GM12878 (cell line): ENCODE results near the gene CD84. TPM values are rescaled to one million over a fixed set of nuclear protein-coding genes. Genes with fewer than 3 reads are reported as not detected.

Experiments used
- ATAC-seq: fragments of 200-7000 bp; cut with Tn5 transposase; 3 replicates; pipeline ENCODE4 v1.9.1; 2020; ENCODE audit warnings: mild to moderate bottlenecking, moderate library complexity
- BruUV-seq: library from RNA; stranded (reverse); fragments of 400-500 nt; replicated peaks from 2 replicates; lab custom pipeline; 2021; lab: Mats Ljungman, UMichigan
- CTCF ChIA-PET: fragments of 300-600 bp; sonication (Branson Sonifier 250); formaldehyde crosslinking; extraction: SDS; loops from one replicate; lab custom pipeline; 2021; ENCODE audit warnings: inconsistent platforms; lab: Yijun Ruan, JAX
- POLR2A ChIA-PET: fragments of 350-600 bp; formaldehyde crosslinking; extraction: SDS; loops from one replicate; lab custom pipeline; 2021; ENCODE audit warnings: inconsistent platforms; lab: Charles Lee
- RAD21 ChIA-PET: fragments of 300-600 bp; sonication (Branson Sonifier 250); formaldehyde crosslinking; loops from one replicate; lab custom pipeline; 2023; ENCODE audit warnings: antibody characterized with exemption; ENCODE audit not compliant: unreplicated experiment; lab: Charles Lee
- SMC1A ChIA-PET: fragments of 300-600 bp; sonication (Branson Sonifier 250); formaldehyde crosslinking; loops from one replicate; lab custom pipeline; 2023; ENCODE audit not compliant: unreplicated experiment, uncharacterized antibody; lab: Charles Lee
- DNase-seq: peaks from one replicate; pipeline ENCODE4 v3.0.0-alpha.2; 2011; ENCODE audit warnings: low read depth, low spot score
- FAIRE-seq: peaks from 3 replicates; lab custom pipeline; 2011; peaks lifted over from hg19 to GRCh38; lab: Jason Lieb, UNC
- H2AFZ ChIP-seq: 2 replicates; pipeline ENCODE4 v1.6.0; 2011; ENCODE audit warnings: low read depth, low read length, control low read depth; ENCODE audit not compliant: control insufficient read depth
- H3K27ac ChIP-seq: 2 replicates; pipeline ENCODE4 v1.5.1; 2011; ENCODE audit warnings: control low read depth; ENCODE audit not compliant: control insufficient read depth, insufficient read depth
- H3K27me3 ChIP-seq, 2 experiments: replicated peaks in 1 of 2; 2 replicates each; pipeline versions ENCODE4 v1.6.0 to v1.6.1; 2011; ENCODE audit warnings: low read length in 1 of 2; ENCODE audit not compliant: control insufficient read depth in 2 of 2, insufficient read depth in 2 of 2
- H3K36me3 ChIP-seq, 2 experiments: 2 replicates each; pipeline ENCODE4 v1.5.1; 2011; ENCODE audit warnings: low read length in 1 of 2; ENCODE audit not compliant: control insufficient read depth in 2 of 2, insufficient read depth in 2 of 2
- H3K4me1 ChIP-seq: 2 replicates; pipeline ENCODE4 v1.6.1; 2011; ENCODE audit warnings: mild to moderate bottlenecking, low read length, moderate library complexity, mixed read lengths; ENCODE audit not compliant: control insufficient read depth, insufficient read depth
- H3K4me2 ChIP-seq: 2 replicates; pipeline ENCODE4 v1.6.0; 2011; ENCODE audit warnings: control low read depth; ENCODE audit not compliant: control insufficient read depth, insufficient read depth
- H3K4me3 ChIP-seq: fragments of 200-600 bp; sonication (generic); 2 replicates; pipeline ENCODE4 v1.5.1; 2016
- H3K79me2 ChIP-seq: 2 replicates; pipeline ENCODE4 v1.6.0; 2011; ENCODE audit warnings: low read length; ENCODE audit not compliant: control insufficient read depth, insufficient read depth
- H3K9ac ChIP-seq: 2 replicates; pipeline ENCODE4 v1.8.0; 2011; ENCODE audit warnings: low read length, control low read depth, mixed read lengths; ENCODE audit not compliant: control insufficient read depth, insufficient read depth
- H3K9me3 ChIP-seq: replicated peaks from 3 replicates; pipeline ENCODE4 v1.5.1; 2011; ENCODE audit warnings: mild to moderate bottlenecking, low read length; ENCODE audit not compliant: control insufficient read depth, insufficient read depth
- H4K20me1 ChIP-seq: 2 replicates; pipeline ENCODE4 v1.6.0; 2011; ENCODE audit not compliant: control insufficient read depth, insufficient read depth
- BMI1 ChIP-seq: fragments of 450-650 bp; IDR thresholded peaks from 2 replicates; pipeline ENCODE4 v1.6.1; 2016; ENCODE audit warnings: mild to moderate bottlenecking, moderate library complexity, borderline replicate concordance
- CTCF ChIP-seq, 3 experiments: IDR thresholded peaks in 2 of 3; conservative IDR thresholded peaks in 1 of 3; 2 replicates each; pipeline ENCODE4 v1.5.1; 2011; ENCODE audit warnings: low read depth in 3 of 3, low read length in 3 of 3, mild to moderate bottlenecking in 3 of 3, control low read depth in 2 of 3, moderate library complexity in 2 of 3, inconsistent platforms in 1 of 3, mixed read lengths in 1 of 3; ENCODE audit not compliant: control insufficient read depth in 2 of 3, insufficient read depth in 1 of 3; ENCODE audit errors: extremely low read depth in 1 of 3
- ESRRA ChIP-seq: IDR thresholded peaks from 2 replicates; pipeline ENCODE4 v1.6.1; 2012; ENCODE audit warnings: mild to moderate bottlenecking, low read length, improper control_type of control experiment
- FOXK2 ChIP-seq: fragments of 450-650 bp; IDR thresholded peaks from 2 replicates; pipeline ENCODE4 v1.6.1; 2017; ENCODE audit warnings: mild to moderate bottlenecking, moderate library complexity
- GATAD2B ChIP-seq: fragments of 450-650 bp; conservative IDR thresholded peaks from 2 replicates; pipeline ENCODE4 v1.6.1; 2017; ENCODE audit warnings: low read depth, mild to moderate bottlenecking, moderate library complexity
- IKZF2 ChIP-seq, 2 experiments: fragments of 450-650 bp; IDR thresholded peaks; 2 replicates each; pipeline ENCODE4 v1.6.1; 2017; ENCODE audit warnings: mild to moderate bottlenecking in 2 of 2, moderate library complexity in 2 of 2
- JUND ChIP-seq: IDR thresholded peaks from 2 replicates; pipeline ENCODE4 v1.6.1; 2012; ENCODE audit warnings: low read depth, mild to moderate bottlenecking, low read length, improper control_type of control experiment, moderate library complexity
- LARP7 ChIP-seq: fragments of 450-650 bp; IDR thresholded peaks from 2 replicates; pipeline ENCODE4 v1.6.1; 2017; ENCODE audit warnings: mild to moderate bottlenecking
- POLR2A ChIP-seq: IDR thresholded peaks from 2 replicates; pipeline ENCODE4 v1.6.1; 2011; ENCODE audit warnings: low read depth, mild to moderate bottlenecking, low read length
- SMC3 ChIP-seq: IDR thresholded peaks from 2 replicates; pipeline ENCODE4 v1.6.1; 2011; ENCODE audit warnings: low read length, improper control_type of control experiment, borderline replicate concordance
- TBL1XR1 ChIP-seq: IDR thresholded peaks from 2 replicates; pipeline ENCODE4 v1.6.1; 2012; ENCODE audit warnings: low read depth, low read length, improper control_type of control experiment
- WGBS: methylation state at CpG from one replicate; pipeline ENCODE4 v1.1.6; 2016; ENCODE audit warnings: low lambda C conversion rate; ENCODE audit not compliant: insufficient replicate concordance, insufficient coverage; ENCODE audit errors: missing lambda C conversion rate; 5-methylcytosine and 5-hydroxymethylcytosine counted together
- in situ Hi-C: fragments of 300-500 bp; cut with MboI; formaldehyde crosslinking; loops from 9 replicates; pipeline ENCODE4 v1.14.3; 2018; ENCODE audit warnings: mixed read lengths
- intact Hi-C: fragments of 100-400 bp; cut with micrococcal nuclease; formaldehyde crosslinking; loops from one replicate; pipeline ENCODE4 v1.14.2; 2022; ENCODE audit not compliant: unreplicated experiment
- polyA plus RNA-seq, 11 experiments: library from polyadenylated mRNA; depleted of rRNA in 4 of 11; unstranded in 6 of 11; stranded (reverse) in 5 of 11; fragments of >200 nt; fragmentation: Nextera tagmentation in 4 of 11; fragmentation: Illumina TruSeq in 1 of 11; extraction: Ambion mirVana in 4 of 11; extraction: Trizol in 1 of 11; gene quantifications; 1 replicate in 1 of 11; 2 replicates in 10 of 11; pipeline versions ENCODE4 v1.2.1 to v1.2.3, GENCODE V29; 2011 to 2016; ENCODE audit warnings: inconsistent platforms in 2 of 11, missing spikeins in 2 of 11, low read depth in 1 of 11
- total RNA-seq, 4 experiments: library from RNA; depleted of rRNA in 3 of 4; stranded (reverse); fragments of >200 nt in 3 of 4; fragmentation: Illumina TruSeq in 1 of 4; extraction: Trizol in 1 of 4; gene quantifications; 2 replicates each; pipeline versions ENCODE4 v1.2.1 to v1.2.3, GENCODE V29; 2013 to 2021

CD84 gene
- total and polyA plus RNA-seq, 10 of the 15 experiments (the other 5 are each of a cell fraction or from before 2014, with no cell fraction given): 3.4 to 20.3 (median 11.7) TPM

DNA sequence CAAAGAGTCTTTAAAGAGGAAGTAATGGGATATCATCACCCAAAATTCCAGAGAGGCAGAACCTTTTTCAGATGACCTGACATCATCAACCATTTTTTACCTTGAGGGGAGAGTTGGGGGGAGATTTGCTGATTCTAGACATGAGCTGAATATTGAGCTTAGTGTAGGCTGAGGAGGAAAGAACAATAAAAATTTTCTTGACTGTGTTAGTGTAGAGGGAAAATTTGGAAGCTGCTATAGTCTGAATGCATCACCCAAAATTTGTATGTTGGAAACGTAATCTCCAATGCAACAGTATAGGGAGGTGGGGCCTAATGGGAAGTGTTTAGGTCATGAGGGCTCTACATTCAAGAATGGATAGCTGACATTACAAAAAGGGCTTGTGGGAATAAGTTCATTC lies 17.8 kb upstream of the CD84 start:
- TF ChIP-seq CTCF (IDR thresholded peaks at IDR 0.05 in 2 of 3, conservative IDR thresholded peaks at IDR 0.05 in 1 of 3; ENCODE audit: control insufficient read depth in 2 of 3, extremely low read depth in 1 of 3, insufficient read depth in 1 of 3, low read depth in 3 of 3, low read length in 3 of 3) (no peak), ESRRA (no peak), FOXK2 (no peak), BMI1 (no peak), SMC3 (no peak), IKZF2 (IDR thresholded peaks at IDR 0.05) (no peak), JUND (no peak), POLR2A (no peak), GATAD2B (no peak), LARP7 (no peak), TBL1XR1 (no peak)
- no peak for FAIRE-seq
- intact Hi-C loops (no loop called here), in situ Hi-C loops (no loop called here)
- no peak for ATAC-seq
- Histone ChIP-seq H3K36me3 (no peaks in the 10 kb centered on the region), H3K27me3 (no peaks in the 10 kb centered on the region), H3K9ac (no peak overlapping the region), H3K4me3 (no peak overlapping the region), H2AFZ (no peak overlapping the region), H3K9me3 (no peaks in the 10 kb centered on the region; the same call in 1 of the 3 replicates), H3K79me2 (no peaks in the 10 kb centered on the region), H4K20me1 (no peaks in the 10 kb centered on the region), H3K4me2 (no peak overlapping the region), H3K27ac (no peak overlapping the region), H3K4me1 (no peaks in the 10 kb centered on the region)
- no TSS peak for BruUV-seq
- WGBS: 100% methylated on average over 1 of the region's 1 CpG
- ChIA-PET SMC1A (interaction anchor here (1.3 to 2.0 kb wide), 2 partner anchors 9 to 12 kb away, joined by 3 to 7 read pairs; no protein-coding TSS in a partner anchor), POLR2A (interaction anchor here (1.0 kb wide), 1 partner anchor 41 kb away, joined by 3 read pairs; no protein-coding TSS in a partner anchor), CTCF (interaction anchor here (0.9 to 1.7 kb wide), 3 partner anchors 9 to 52 kb away, joined by 3 to 5 read pairs (median 4); no protein-coding TSS in a partner anchor), RAD21 (interaction anchor here (1.3 to 1.8 kb wide), 3 partner anchors 10 to 54 kb away, joined by 3 to 5 read pairs (median 4); no protein-coding TSS in a partner anchor)
- DNase-seq: no peak
